Stomach (tissue), 4 donors: Measurements from ENCODE around the gene EXOG.

Source experiments
- POLR2A ChIP-seq, 4 donors: fragments of 450-650 bp; IDR thresholded peaks; one replicate each; pipeline ENCODE4 v1.6.1; 2016; ENCODE audit warnings: antibody characterized with exemption in 4 of 4, control low read depth in 2 of 4, mild to moderate bottlenecking in 1 of 4, moderate library complexity in 1 of 4
- TF ChIP-seq, protein P1 (sequence below), 7 experiments: fragments of 450-650 bp in 4 of 7; fragments of 200-600 bp in 3 of 7; sonication (generic) in 3 of 7; IDR thresholded peaks; one replicate each; pipeline ENCODE4 v1.5.1; 2016 to 2019; ENCODE audit warnings: antibody characterized with exemption in 7 of 7, control low read depth in 2 of 7, mild to moderate bottlenecking in 1 of 7

DNA sequence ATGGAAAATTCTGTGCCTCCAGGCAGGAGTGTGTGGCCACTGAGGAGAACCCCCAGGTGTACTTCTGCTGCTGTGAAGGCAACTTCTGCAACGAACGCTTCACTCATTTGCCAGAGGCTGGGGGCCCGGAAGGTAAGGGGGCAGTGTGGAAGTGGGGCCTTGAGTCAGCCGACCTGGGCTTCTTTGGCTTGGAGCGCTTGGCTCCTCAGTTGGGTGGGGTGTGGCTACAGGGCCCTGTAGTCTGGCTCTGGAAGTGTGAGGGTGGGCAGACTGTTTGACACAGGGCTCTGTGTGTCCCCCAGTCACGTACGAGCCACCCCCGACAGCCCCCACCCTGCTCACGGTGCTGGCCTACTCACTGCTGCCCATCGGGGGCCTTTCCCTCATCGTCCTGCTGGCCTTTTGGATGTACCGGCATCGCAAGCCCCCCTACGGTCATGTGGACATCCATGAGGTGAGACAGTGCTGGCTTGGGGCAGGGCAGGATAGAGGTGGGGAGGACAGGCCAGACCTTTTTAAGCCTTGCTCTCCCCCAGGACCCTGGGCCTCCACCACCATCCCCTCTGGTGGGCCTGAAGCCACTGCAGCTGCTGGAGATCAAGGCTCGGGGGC lies 18.2 kb upstream of the EXOG start:
- TF ChIP-seq POLR2A (IDR thresholded peaks at IDR 0.05), result no peak
- TF ChIP-seq, protein P1, sequence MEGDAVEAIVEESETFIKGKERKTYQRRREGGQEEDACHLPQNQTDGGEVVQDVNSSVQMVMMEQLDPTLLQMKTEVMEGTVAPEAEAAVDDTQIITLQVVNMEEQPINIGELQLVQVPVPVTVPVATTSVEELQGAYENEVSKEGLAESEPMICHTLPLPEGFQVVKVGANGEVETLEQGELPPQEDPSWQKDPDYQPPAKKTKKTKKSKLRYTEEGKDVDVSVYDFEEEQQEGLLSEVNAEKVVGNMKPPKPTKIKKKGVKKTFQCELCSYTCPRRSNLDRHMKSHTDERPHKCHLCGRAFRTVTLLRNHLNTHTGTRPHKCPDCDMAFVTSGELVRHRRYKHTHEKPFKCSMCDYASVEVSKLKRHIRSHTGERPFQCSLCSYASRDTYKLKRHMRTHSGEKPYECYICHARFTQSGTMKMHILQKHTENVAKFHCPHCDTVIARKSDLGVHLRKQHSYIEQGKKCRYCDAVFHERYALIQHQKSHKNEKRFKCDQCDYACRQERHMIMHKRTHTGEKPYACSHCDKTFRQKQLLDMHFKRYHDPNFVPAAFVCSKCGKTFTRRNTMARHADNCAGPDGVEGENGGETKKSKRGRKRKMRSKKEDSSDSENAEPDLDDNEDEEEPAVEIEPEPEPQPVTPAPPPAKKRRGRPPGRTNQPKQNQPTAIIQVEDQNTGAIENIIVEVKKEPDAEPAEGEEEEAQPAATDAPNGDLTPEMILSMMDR (IDR thresholded peaks at IDR 0.05), result no peak
